Breast epithelium (tissue), 4 donors: ENCODE measurements around the gene ERGIC3. TPM values are rescaled to one million over a fixed set of nuclear protein-coding genes. Genes with fewer than 3 reads are reported as not detected.

Experiments
- DNase-seq, 2 donors: peaks; one replicate each; pipeline ENCODE4 v3.0.0-alpha.2; 2019; ENCODE audit warnings: low spot score in 2 of 2
- H3K27ac ChIP-seq, 2 donors: fragments of 200-600 bp; sonication (generic) in 1 of 2; one replicate each; pipeline ENCODE4 v1.5.1; 2016 to 2019; ENCODE audit warnings: mild to moderate bottlenecking in 1 of 2
- H3K27me3 ChIP-seq, 2 donors: fragments of 200-600 bp; sonication (generic) in 1 of 2; one replicate each; pipeline versions ENCODE4 v1.5.1 to v1.6.0; 2017 to 2019; ENCODE audit warnings: control low read depth in 1 of 2, mild to moderate bottlenecking in 1 of 2
- H3K36me3 ChIP-seq: fragments of 200-600 bp; one replicate; pipeline ENCODE4 v1.5.1; 2019
- H3K4me1 ChIP-seq, 2 donors: fragments of 200-600 bp; sonication (generic); one replicate each; pipeline ENCODE4 v1.5.1; 2016 to 2019; ENCODE audit warnings: control low read depth in 1 of 2
- H3K4me3 ChIP-seq, 3 donors: fragments of 200-600 bp; sonication (generic); 1 replicate in 2 of 3; 2 replicates in 1 of 3; pipeline ENCODE4 v1.5.1; 2016 to 2019; ENCODE audit warnings: mild to moderate bottlenecking in 3 of 3, moderate library complexity in 2 of 3
- H3K9me3 ChIP-seq, 2 donors: fragments of 200-600 bp; sonication (generic) in 1 of 2; one replicate each; pipeline ENCODE4 v1.5.1; 2016 to 2019; ENCODE audit warnings: control low read depth in 1 of 2
- CTCF ChIP-seq, 3 donors: fragments of 450-650 bp; IDR thresholded peaks; one replicate each; pipeline ENCODE4 v1.5.1; 2016 to 2017; ENCODE audit warnings: antibody characterized with exemption in 3 of 3, mild to moderate bottlenecking in 3 of 3, moderate library complexity in 3 of 3
- POLR2A ChIP-seq: fragments of 450-650 bp; IDR thresholded peaks from one replicate; pipeline ENCODE4 v1.6.1; 2016; ENCODE audit warnings: antibody characterized with exemption, mild to moderate bottlenecking, moderate library complexity
- POLR2AphosphoS5 ChIP-seq, 3 donors: sonication (generic); formaldehyde crosslinking; IDR thresholded peaks; one replicate each; pipeline ENCODE4 v1.6.1; 2017; ENCODE audit warnings: antibody characterized with exemption in 3 of 3
- intact Hi-C: fragments of 100-400 bp; cut with DNase I; formaldehyde crosslinking; loops from one replicate; pipeline ENCODE4 v1.15.1; 2023; ENCODE audit warnings: low total_unique reads
- total RNA-seq, 3 donors: library from RNA; depleted of rRNA; stranded (reverse); fragments of >200 nt; gene quantifications; one replicate each; pipeline ENCODE4 v1.1.0, GENCODE V29; 2016

Gene ERGIC3
- total RNA-seq, 3 donors from 2014 or later: 221 to 243 (median 239) TPM

- Histone ChIP-seq H3K4me3 (no peak overlapping the region), H3K9me3 (peaks cover 0 to 7% of the 10 kb centered on the region in 2 donors), H3K27ac (no peak overlapping the region)
Observed at GRCh38 chr20:35579196-35579595, 37.3 kb downstream of the ERGIC3 start.

GRCh38 chr20:35582131-35582530, 40.3 kb downstream of the ERGIC3 start:
- intact Hi-C loops: loop anchor here (1.0 kb wide), 1 partner anchor 37 kb away; no protein-coding TSS in a partner anchor
- DNase-seq: no peak
- Histone ChIP-seq H3K4me1 (no peaks in the 10 kb centered on the region), H3K27me3 (no peaks in the 10 kb centered on the region), H3K36me3 (no peaks in the 10 kb centered on the region), H3K9me3 (peaks cover 0 to 7% of the 10 kb centered on the region in 2 donors), H3K4me3 (no peak overlapping the region), H3K27ac (no peak overlapping the region)
- no peak for TF ChIP-seq CTCF (IDR thresholded peaks at IDR 0.05)

More at GRCh38 chr20:35579196-35579595, 37.3 kb downstream of the ERGIC3 start:
- Histone ChIP-seq H3K36me3 (no peaks in the 10 kb centered on the region), H3K4me1 (no peaks in the 10 kb centered on the region), H3K27me3 (no peaks in the 10 kb centered on the region)
- intact Hi-C loops: no loop called here
- DNase-seq: peak in 1 of 2 donors; percentile 19
- TF ChIP-seq POLR2AphosphoS5 (IDR thresholded peaks at IDR 0.05): no peak
- TF ChIP-seq CTCF (IDR thresholded peaks at IDR 0.05): no peak
- no peak for TF ChIP-seq POLR2A

- DNase-seq: no peak
- Histone ChIP-seq H3K9me3 (peaks cover 0 to 7% of the 10 kb centered on the region in 2 donors), H3K27me3 (no peaks in the 10 kb centered on the region), H3K27ac (no peak overlapping the region), H3K36me3 (no peaks in the 10 kb centered on the region), H3K4me3 (no peak overlapping the region), H3K4me1 (no peaks in the 10 kb centered on the region)
- no peak for TF ChIP-seq POLR2AphosphoS5 (IDR thresholded peaks at IDR 0.05)
- TF ChIP-seq POLR2A: no peak
- TF ChIP-seq CTCF (IDR thresholded peaks at IDR 0.05): no peak
- intact Hi-C loops: loop anchor here (1.0 kb wide), 1 partner anchor 36 kb away; no protein-coding TSS in a partner anchor
Observed at GRCh38 chr20:35582741-35583404, 41.0 kb downstream of the ERGIC3 start.

- no peak for TF ChIP-seq CTCF (IDR thresholded peaks at IDR 0.05)
- TF ChIP-seq POLR2AphosphoS5 (IDR thresholded peaks at IDR 0.05): no peak
- no peak for TF ChIP-seq POLR2A
- H3K36me3 ChIP-seq: no peaks in the 10 kb centered on the region
- intact Hi-C loops: no loop called here
- no peak overlapping the region for H3K27ac ChIP-seq
- peaks cover 0 to 7% of the 10 kb centered on the region in 2 donors for H3K9me3 ChIP-seq
- no peaks in the 10 kb centered on the region for H3K4me1 ChIP-seq
- H3K27me3 ChIP-seq: no peaks in the 10 kb centered on the region
- no peak overlapping the region for H3K4me3 ChIP-seq
- DNase-seq: no peak
Observed at GRCh38 chr20:35583636-35584560, 42.0 kb downstream of the ERGIC3 start.
